ENCODE results near the gene KRTAP2-1.

GRCh38 chr17:41096055-41096454 lies 48.9 kb upstream of the KRTAP2-1 start:
- TF ChIP-seq POLR2AphosphoS5 (IDR thresholded peaks at IDR 0.05; ENCODE audit: borderline replicate concordance, low read depth, low read length), result no peak
- no peak for TF ChIP-seq EZH2 (IDR thresholded peaks at IDR 0.05)
